ACHN (cell line): ENCODE measurements around the gene NPHP4.
"Not testable (repeated sequence)": the region's sequence is repeated elsewhere in the genome, so short reads cannot be mapped to it uniquely, and the experiment has no call there.

Experiments used
- DNase-seq: peaks from one replicate; pipeline ENCODE4 v3.0.0-alpha.2; 2015
- in situ Hi-C: cut with HindIII; loops from 2 replicates; pipeline ENCODE4 v1.10.0; 2017; ENCODE audit warnings: low sequenced_read_pairs, low pct_ligation_motif_present, low pct_unique_long_range_greater_than_20kb

NPHP4 gene

GRCh38 chr1:5861871-5862825, 130.1 kb downstream of the NPHP4 start:
- in situ Hi-C loops: no loop called here
- no peak for DNase-seq

GRCh38 chr1:5860277-5860676, 131.9 kb downstream of the NPHP4 start:
- DNase-seq: no peak
- in situ Hi-C loops: no loop called here

- DNase-seq: no peak
- in situ Hi-C loops: no loop called here
Measured at GRCh38 chr1:5859766-5860165, 132.5 kb downstream of the NPHP4 start.

GRCh38 chr1:5858844-5859407, 133.3 kb downstream of the NPHP4 start:
- in situ Hi-C loops: no loop called here
- DNase-seq: no peak

GRCh38 chr1:5858246-5858645, 134.0 kb downstream of the NPHP4 start:
- in situ Hi-C loops: no loop called here
- DNase-seq: no peak

GRCh38 chr1:5857508-5858090, 134.6 kb downstream of the NPHP4 start:
- no peak for DNase-seq
- in situ Hi-C loops: no loop called here

GRCh38 chr1:5857011-5857410, 135.2 kb downstream of the NPHP4 start:
- in situ Hi-C loops: no loop called here
- DNase-seq: no peak

GRCh38 chr1:5856246-5856815, 135.9 kb downstream of the NPHP4 start:
- no peak for DNase-seq
- in situ Hi-C loops: no loop called here

GRCh38 chr1:5855196-5855897, 136.9 kb downstream of the NPHP4 start:
- in situ Hi-C loops: no loop called here
- no peak for DNase-seq

GRCh38 chr1:5854754-5855153, 137.5 kb downstream of the NPHP4 start:
- DNase-seq: no peak
- in situ Hi-C loops: no loop called here

GRCh38 chr1:5853858-5854257, 138.4 kb downstream of the NPHP4 start:
- DNase-seq, in situ Hi-C loops: not testable (repeated sequence)

GRCh38 chr1:5850503-5850902, 141.7 kb downstream of the NPHP4 start:
- in situ Hi-C loops: no loop called here
- DNase-seq: no peak

GRCh38 chr1:5849550-5849949, 142.7 kb downstream of the NPHP4 start:
- DNase-seq: no peak
- in situ Hi-C loops: no loop called here

- in situ Hi-C loops: no loop called here
Measured at GRCh38 chr1:5847013-5847659, 145.1 kb downstream of the NPHP4 start.

GRCh38 chr1:5845376-5845775, 146.8 kb downstream of the NPHP4 start:
- in situ Hi-C loops: no loop called here
- no peak for DNase-seq

More at GRCh38 chr1:5847013-5847659, 145.1 kb downstream of the NPHP4 start:
- peak; percentile 26 for DNase-seq

GRCh38 chr1:5844442-5844841, 147.8 kb downstream of the NPHP4 start:
- in situ Hi-C loops: no loop called here
- no peak for DNase-seq

GRCh38 chr1:5843521-5844096, 148.6 kb downstream of the NPHP4 start:
- no peak for DNase-seq
- in situ Hi-C loops: no loop called here

GRCh38 chr1:5842679-5843078, 149.5 kb downstream of the NPHP4 start:
- in situ Hi-C loops: no loop called here
- no peak for DNase-seq
